HG02852 (cell line): ENCODE measurements around the gene ANKRD44.
"Not testable (repeated sequence)": the region's sequence is repeated elsewhere in the genome, so short reads cannot be mapped to it uniquely, and the experiment has no call there.

Experiments
- ATAC-seq: cut with Tn5 transposase; IDR thresholded peaks from one replicate; pipeline ENCODE4 v1.9.1; 2021; ENCODE audit warnings: mild to moderate bottlenecking, moderate library complexity; ENCODE audit not compliant: unreplicated experiment

ANKRD44 gene

DNA sequence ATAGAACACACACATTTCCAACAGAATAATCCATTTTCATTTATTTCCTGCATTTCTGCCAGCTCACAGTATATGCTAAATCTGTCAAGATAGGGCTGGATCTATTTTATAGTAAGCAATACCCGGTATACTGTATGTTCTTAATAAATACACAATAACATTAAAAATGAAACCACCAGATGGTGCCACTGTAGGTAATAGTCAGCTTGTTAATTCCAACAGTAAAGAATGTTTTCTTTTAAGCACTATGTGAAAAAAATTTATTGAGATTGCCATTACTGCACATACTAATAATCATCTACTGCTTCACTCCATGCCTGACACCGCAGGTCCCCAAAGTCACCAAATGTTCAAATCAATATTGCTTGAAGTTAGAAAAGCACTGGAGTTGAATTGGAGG lies 252.6 kb downstream of the ANKRD44 start:
- ATAC-seq, result no peak

DNA sequence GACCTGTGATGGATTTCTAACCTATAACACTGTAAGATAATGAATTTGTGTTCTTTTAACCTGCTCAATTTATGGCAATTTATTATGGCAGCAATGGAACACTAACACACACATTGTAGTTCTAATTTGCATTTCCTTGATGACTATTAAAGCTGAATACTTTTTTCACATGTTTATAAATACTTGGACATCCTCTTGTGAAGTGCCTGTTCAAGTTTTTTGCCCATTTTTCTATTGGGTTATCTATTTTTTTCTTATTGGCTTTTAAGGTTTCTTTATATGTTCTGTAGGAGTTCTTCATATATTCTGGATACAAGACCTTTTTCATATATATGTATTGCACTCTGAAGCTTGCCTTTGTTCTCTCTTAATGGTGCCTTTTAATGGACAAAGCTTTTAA lies 255.5 kb downstream of the ANKRD44 start:
- ATAC-seq, result no peak

DNA sequence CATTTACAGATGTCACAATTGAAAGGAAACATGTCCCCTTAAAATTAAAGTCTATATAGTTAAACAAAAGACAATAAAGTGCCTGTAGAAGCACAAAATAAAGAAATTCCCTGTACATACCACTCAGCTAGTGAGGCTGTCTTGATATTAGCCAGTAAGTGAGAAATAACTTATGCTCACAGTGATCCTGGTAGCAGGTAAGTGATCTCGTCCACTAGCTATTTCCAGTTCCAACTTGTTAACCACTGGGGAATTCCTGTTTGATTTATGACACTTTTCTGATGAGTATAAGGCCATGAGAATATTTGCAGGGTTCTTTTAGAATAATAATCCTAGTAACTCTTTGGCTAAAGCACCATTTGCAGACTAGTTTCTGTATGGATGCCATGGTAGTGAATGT lies 256.1 kb downstream of the ANKRD44 start:
- no peak for ATAC-seq

DNA sequence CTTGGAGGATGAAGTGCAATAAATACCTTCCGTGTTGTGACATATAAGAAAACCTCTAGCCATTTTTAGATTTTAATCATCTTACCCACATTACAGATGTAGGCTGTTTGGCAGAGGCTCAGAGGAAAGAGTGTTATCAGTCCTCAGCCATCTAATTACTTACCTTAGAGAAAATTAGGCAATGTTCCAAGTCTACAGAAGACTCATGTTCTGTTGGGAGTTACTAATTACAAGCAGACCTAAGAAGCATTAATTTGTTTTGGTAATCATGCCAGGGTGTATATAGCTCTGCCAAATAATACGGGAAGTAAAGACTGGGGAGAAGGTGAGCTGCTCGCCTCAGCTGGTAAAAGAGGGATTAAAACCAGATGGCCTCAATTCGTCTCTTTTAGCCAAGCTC lies 258.2 kb downstream of the ANKRD44 start:
- ATAC-seq, result no peak

DNA sequence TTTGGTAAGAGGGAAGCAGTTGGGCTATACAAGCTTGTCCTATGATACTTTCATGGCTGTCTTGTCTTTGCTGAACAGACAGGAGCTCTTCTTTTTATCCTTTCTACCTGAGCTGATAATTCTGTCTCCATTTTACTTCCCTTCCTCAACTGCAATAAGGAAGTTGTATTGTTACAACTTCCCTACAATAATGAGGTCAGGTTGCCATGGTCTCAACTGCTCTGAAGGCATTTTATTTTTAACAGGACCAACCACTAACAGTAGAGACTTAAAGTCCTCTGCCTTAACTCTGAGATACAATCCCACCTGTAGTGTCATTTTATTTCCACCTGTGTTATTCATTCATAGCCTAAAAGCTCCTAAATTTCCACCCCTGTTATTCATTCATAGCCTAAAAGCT lies 265.5 kb downstream of the ANKRD44 start:
- no peak for ATAC-seq

DNA sequence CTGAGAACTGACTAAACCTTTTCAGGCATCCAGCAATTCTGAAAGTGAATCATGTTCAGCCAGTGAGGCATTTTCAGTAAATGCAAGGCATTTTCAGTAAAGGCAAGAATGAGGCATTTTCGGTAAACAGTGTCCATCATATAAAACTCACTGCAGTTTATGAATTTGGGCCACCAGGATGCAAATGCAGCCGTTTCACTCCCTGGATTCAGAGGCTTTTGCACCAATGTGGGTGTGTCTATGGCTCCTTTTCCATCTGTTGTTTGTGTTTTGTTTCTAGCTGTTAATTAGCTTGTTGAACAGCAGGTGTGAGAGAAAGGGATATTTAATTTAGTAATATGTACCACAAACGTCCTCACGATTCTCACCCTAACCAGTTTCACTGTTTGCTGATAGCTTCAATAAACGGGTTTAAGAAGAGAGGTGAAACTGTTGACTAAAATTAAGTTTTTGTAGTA lies 267.8 kb downstream of the ANKRD44 start:
- peak; percentile 50 for ATAC-seq

DNA sequence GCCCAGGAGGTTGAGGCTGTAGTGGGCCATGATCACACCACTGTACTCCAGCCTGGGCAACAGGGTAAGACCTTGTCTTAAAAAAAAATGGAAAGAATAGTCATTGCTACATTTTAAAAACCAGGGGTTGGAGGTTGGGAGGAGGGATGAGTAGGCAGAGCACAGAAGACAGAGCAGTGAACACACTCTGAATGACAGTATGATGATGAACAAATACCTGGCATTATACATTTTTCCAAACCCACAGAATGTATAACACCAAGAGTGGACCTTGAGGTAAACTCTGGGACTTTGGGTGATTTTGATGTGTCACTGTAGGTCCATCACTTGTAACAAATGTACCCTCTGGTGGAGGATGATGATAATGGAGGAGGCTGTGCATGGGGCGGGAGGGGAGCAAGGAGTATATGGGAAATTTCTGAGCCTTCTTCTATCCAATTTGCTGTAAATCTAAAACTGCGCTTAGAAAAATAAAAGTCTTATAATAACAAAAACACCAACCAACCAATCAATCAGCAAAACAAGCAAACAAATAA lies 272.6 kb downstream of the ANKRD44 start:
- ATAC-seq, result no peak

DNA sequence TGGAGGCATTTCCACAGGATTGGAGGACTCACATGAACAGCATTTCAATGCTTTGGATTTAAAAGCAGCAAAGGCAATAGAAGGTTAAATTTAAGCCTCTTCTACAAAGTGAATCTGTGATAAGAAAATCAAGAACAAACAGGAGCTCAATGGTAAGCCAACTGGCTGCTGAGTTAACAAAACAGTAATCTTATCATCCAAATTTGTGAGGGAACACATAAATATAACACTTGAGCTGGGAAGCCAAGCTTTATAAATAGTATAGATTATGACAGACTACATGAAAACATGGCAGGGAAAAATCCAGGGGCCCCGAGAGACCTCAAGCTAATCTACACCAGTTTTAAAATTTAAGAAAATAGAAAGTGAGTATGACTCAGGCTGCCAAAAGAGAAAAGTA lies 275.6 kb downstream of the ANKRD44 start:
- no peak for ATAC-seq

DNA sequence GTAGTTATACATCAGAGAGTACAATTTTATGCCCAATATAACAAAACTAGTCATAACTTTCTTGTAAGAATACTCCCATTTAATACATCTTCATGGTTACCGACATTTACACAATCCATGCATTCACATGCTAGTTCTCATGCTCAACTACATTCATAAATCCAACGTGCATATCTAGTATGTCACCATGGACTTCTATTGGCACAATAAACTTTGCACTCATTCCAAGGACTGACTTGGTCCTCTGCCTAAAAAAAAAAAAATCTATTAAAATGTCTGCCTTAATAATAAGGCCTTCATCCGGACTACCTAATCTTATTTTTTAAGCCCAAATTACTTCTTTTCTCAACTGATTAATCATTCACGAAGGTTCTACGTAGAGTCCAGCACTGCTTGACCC lies 276.3 kb downstream of the ANKRD44 start:
- no peak for ATAC-seq

DNA sequence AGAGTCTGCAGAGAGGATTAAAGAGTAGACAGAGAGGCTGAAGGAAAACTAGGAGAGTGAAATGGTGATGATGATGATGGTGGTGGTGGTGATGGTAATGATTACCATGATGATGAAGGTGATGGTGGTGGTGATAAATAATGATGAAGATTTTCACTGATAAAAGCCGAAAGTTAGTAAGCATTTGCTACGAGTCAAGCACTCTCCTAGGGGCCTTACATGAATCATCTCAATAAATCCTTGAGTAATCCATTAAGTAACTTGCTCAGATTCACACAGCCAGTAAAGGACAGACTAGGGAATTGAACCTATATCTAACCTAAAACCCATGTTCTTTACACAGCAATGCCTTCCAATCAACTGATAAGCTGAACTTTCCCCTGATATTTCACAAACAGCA lies 277.4 kb downstream of the ANKRD44 start:
- no peak for ATAC-seq

DNA sequence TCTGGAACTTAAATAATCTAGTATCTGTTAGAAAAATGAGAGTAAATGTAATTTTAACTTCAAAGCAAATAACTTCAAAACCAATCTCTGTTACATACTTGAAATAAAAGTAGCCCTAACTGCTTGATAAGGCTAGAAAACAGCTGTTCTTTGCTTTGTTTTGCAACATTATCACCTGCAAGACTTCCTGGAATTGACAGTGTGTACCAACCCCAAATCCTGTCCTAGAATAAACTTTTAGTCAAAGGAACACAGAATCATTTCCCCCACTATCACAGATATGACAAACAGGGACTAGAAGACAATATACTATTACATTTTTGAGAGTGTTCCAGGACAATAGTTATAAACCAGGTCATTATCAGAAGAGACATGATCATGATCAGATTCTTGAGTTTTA lies 278.8 kb downstream of the ANKRD44 start:
- ATAC-seq, result no peak

DNA sequence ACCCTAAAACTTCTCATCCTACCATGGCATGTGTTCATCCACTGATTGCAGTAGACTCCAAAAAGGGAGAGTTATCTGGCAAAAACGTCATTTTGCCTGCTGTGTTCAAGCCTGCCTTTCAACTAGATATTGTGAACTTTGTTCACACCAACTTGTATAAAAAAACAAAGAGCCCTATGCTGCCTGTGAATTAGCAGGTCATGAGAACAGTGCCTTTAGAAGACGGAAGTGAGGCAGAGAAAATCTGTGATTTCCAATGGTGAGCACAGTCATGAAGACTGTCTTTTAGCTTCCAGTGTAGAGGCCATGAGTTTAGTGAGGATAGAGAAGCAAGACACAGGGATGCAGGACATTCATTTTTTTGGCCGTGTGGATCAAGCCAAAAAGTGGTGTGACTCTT lies 280.5 kb downstream of the ANKRD44 start:
- ATAC-seq, result no peak

DNA sequence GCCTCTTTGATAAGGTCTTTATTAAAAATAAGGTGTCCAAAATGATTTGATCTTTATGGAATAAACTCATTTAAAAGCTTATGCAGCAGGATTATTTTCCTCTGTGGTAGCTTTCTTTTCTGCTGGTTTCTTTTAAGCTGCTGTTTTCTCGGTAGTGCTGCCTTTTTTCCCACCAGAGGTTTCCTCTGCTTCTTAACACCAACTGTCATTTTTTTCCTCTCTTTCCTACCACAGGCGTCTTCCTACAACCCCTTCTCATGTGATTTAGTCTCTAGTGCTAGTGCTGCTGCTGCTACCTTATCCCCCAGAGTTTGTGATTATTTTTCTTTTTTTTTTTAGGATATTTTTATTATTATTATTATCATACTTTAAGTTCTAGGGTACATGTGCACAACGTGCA lies 281.9 kb downstream of the ANKRD44 start:
- no peak for ATAC-seq

DNA sequence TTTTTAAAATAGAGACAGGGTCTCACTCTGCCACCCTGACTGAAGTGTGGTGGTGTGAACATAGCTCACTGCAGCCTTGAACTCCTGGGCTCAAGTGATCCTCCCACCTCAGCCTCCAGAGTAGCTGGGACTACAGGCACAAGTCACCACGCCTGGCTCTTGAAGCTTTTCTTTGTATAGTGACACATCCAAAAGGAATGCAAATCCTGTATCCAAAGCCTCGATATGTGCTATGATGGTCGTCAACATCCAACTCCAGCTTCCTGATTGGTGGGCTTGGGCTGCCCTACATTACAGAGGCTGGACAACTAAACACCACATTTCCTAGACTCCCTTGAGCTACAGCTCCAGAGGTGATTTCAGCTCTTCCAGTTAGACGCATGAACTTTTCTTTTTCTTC lies 282.4 kb downstream of the ANKRD44 start:
- ATAC-seq, result no peak

DNA sequence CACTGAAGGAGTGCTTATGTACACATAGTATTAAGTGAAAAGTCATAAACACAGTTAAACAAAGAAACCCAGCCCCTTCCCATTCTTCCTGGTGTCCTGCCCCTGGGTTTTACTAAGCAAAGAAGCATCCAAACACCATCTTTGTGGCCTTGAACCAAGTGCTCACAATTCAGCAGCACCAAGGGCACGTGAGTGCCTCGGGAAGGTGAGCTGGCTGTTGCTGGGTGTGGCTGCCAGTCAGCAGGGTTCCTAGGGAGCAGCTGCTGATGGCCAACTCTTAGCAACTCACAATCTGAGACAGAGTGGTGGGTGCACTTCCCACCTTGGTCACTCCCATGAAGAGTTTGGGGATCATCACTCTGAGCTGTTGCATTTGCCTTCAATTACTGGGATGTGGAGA lies 286.4 kb downstream of the ANKRD44 start:
- ATAC-seq, result no peak

DNA sequence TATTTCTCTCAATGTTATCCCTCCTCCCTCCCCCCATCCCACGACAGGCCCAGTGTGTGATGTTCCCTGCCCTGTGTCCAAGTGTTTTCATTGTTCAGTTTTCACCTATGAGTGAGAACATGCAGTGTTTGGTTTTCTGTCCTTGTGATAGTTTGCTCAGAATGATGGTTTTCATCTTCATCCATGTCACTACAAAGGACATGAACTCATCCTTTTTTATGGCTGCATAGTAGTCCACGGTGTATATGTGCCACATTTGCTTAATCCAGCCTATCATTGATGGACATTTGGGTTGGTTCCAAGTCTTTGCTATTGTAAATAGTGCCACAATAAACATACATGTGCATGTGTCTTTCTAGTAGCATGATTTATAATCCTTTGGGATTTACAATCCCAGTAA lies 289.7 kb downstream of the ANKRD44 start:
- ATAC-seq, result not testable (repeated sequence)

DNA sequence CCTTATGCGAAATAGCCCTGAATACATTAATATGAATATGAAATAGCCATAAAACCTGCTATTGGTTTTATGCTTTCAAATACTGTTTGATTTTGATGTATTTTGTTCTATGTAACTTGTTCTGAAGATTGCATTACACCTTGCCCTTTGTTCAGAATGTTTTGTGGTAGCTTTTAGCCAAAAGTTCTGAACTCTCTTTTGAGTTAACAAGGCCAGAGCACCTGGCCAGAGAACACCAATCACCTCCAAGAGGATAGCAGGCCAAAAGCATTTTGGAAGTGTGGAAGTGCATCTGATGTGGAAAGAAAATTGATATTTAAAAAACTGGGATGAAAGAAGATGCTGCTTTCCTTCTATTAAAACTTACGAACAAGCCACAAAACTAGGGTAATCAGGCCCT lies 297.5 kb downstream of the ANKRD44 start:
- ATAC-seq, result no peak

DNA sequence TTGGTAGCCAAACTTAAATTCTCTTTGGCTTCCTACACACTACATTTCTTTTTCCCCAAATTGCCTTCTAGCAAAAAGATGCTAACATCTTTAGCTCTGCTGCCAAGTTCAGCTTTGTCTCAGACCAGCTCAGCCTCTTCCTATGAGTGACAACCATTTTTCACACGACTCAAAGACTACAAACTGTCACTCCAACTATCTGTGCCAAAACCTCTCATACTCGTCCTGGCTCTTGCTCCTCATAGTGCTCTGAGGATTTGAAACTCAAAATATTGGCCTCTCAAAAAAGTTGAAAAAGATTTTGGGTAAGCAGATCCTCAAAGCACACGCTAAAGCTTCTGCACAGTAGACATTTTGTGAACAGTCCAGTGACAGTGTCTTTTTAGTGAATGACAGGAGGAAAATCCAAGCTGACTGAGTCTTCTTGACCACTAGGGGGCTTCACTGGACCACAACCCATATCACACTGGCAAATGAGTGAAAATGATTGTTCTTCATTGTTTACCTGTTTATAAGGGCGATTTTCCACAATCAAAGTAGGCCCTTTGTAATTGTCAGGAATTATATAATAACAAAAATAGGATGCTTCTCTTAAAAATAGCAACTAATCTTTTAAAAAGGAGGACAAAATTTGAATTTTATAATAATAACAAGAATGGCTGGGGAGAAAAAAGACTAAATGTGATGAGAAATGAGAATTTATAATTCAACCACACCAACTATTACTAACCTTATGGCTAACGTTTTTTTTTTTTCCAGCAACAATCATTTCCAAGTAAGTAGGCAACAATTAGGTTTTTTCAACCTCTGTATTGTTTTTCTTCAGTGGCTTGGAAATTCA lies 298.6 kb downstream of the ANKRD44 start:
- no peak for ATAC-seq

DNA sequence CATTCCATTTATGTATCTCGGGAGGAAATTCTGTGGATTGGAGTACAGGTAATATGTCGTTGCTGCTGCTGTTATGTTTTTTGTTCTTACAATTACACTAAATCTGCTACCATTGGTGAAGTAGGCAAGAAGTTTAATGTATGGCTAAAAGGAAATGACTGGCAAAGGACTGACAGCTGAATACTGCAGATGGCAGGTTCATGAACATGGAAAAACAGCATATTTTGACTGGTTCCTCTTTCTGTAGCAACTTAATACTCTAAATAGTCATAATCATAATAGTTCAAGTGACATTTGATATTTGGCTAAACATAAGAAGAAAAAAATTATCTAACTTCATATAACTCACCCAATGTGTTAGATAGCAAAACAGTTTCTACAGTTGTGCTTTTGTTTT lies 299.6 kb downstream of the ANKRD44 start:
- no peak for ATAC-seq

DNA sequence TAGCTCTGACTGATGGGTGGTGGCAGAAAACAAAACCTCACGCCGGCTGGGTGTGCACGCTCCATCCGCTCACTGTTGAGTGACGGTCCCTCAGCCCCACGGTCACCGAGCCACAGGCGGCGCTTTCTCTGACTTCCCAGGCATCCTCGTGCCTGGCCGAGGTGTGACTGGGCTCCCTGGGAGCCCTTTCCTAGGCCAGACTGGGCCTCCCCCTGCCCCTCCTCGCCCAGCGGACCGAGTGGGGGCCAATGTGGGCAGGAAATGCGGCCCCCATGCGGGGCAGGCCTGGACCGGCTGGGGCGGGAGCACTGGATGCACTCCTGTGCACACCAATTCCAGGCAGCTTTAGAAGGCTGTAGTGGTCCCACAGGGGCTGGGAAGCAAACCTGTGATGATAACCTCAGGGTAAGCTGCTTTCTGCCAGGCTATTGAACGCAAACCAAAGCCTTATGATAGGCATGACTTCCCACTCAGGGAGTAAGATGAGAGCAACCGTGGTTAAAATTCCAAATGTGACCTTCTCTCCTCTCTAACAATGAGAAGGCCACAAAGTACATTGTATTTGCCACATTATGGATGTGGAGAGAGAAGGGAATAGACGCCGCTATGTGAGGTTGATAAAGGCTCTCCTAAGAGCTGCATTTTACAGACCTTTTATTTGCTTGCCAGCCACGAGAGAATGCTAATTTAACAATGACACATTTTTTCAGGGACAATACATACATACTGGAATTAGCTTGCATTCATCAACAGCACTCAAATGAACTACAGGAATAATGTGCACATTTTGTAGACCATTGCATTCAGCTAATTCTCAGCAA lies 300.2 kb downstream of the ANKRD44 start:
- no peak for ATAC-seq

DNA sequence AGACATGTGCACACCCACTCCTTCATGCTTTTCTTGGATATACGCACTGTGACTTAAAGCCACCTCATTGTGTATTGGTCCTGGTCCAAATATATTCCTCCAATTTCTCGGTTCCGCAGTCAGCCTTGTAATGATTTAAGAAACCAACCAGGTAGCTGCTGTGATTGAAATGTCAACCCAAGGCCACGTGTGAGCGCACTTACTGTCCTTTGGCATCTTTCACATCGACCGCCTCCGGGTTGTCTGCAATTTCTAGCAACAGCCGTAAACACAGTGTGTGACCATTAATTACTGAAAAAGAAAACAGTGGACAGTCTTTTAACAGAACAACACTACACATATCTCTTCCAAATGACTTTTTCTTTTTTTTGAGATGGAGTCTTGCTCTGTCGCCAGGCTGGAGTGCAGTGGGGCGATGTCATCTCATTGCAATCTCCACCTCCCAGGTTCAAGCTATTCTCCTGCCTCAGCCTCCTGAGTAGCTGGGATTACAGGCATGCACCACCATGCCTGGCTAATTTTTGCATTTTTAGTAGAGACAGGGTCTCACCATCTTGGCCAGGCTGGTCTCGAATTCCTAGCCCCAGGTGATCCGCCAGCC lies 301.7 kb downstream of the ANKRD44 start:
- not testable (repeated sequence) for ATAC-seq
